GM19467 (cell line): ENCODE data around the gene TUBGCP3.
"Not testable (repeated sequence)": the region's sequence is repeated elsewhere in the genome, so short reads cannot be mapped to it uniquely, and the experiment has no call there.

Source experiments
- ATAC-seq: cut with Tn5 transposase; IDR thresholded peaks from one replicate; pipeline ENCODE4 v1.9.1; 2021; ENCODE audit warnings: mild to moderate bottlenecking, moderate library complexity; ENCODE audit not compliant: unreplicated experiment

TUBGCP3 gene

DNA sequence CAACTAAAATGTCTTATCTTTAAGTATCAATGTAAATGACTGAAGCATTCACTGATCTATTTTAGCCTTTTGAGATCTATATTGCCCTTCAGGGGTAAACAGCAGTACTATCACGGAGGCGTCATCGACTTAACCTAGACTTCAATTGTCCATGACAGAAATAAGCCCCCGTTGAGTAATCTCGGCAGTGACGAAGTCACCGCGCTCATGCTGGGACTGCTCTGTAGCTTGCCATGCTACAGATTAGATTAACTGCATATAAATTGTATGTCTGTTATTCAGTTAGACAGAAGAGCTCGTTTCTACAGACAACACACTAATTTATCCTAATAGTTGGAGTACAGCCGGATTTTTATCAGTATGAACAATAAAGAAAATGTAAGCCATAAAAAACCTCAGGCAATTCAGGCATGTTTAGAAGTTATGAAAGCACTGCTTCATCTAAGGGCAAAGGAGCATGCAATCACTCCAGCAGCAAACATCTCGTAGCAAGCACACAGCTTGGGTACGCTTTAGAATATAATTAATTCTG, 56.6 kb downstream of the TUBGCP3 start:
- no peak for ATAC-seq

DNA sequence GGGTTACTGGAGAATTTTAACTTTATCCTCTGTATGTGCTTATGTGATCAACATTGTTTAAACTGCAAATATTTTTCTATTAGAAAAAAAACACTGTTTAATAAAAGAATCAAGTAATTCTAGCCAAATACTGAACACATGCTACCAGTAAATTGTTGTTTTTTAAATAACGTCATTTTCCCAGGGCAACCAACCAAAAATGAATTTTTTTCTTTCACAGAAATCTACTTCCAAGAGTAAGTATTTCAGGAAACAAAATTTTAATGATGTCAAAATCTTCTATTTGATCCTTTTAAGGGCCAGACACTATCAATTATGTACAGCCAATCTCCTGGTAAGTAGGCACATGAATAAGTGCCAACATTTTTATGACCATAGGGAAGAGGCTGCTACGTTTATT, 57.1 kb downstream of the TUBGCP3 start:
- no peak for ATAC-seq

DNA sequence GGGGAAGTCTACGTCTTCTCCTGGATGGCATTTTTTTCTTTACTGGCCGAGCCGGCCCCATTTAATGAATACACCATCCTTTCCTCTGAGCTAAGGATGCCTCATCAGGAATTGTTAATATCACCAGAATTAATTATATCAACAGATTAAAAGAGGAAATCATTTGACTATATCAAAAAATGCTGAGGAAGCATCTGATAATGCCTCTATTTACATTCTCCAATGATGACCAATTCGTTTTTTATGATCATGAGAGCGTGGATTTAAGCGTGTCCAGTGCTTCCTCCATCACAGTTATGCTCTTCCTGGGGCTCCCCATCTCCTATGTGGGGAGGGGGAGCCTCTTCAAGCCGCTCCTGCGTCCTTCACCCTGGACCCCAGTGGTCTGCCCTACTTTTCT, 58.7 kb downstream of the TUBGCP3 start:
- no peak for ATAC-seq

- ATAC-seq, result no peak
These were observed 61.7 kb downstream of the TUBGCP3 start for GRCh38 chr13:112526146-112526853.

GRCh38 chr13:112525356-112525945, 62.5 kb downstream of the TUBGCP3 start:
- ATAC-seq, result no peak

GRCh38 chr13:112522578-112522977, 65.4 kb downstream of the TUBGCP3 start:
- ATAC-seq, result no peak

GRCh38 chr13:112521073-112521685, 66.8 kb downstream of the TUBGCP3 start:
- no peak for ATAC-seq

DNA sequence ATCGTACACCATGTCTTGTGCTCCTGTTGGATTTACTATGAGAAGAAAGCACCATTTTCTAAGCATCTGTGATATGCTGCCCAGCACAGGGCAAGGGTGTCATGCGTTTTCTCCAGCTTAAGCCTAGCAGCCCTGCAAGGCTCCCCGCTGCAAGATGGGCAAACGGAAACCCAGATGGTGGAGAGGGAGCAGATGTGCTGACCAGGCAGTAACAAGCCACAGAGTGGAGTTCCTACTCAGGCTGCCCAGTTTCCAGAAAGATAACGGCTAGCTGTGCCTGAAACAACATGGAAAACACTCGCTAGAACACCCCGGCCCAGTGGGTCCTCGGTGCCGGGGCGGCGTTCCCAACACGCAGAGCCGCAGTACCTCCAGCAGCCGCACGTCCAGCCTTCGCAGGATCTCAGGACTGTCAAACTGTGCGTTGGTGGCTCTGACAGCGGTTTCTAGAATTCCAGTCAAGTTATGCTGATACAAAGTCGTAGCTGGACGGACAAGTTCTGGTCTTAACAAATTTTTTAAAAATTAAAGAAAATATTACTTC, 68.4 kb downstream of the TUBGCP3 start:
- ATAC-seq, result no peak

DNA sequence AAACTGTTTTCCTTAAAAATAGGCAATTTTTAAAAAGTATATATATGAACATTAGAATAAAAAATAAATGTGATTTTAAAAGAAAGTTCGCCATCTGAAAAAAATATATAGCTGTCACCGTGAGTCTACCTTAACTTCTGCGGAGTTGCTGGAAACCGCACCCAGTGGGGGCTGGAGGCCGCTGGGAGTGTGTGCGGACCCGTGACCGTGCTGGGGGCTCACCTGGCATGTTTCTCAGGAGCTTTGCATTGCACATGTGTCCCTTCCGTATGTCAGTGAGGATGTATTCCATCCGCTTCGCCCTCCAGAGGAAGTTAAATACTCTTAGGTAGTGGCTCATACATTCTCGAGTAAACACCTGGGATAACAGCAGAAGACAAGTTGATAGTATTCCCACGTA, 71.7 kb downstream of the TUBGCP3 start:
- ATAC-seq, result no peak

GRCh38 chr13:112513761-112514160, 74.2 kb downstream of the TUBGCP3 start:
- ATAC-seq, result no peak

- no peak for ATAC-seq
These were observed 76.8 kb downstream of the TUBGCP3 start for GRCh38 chr13:112510987-112511685.

DNA sequence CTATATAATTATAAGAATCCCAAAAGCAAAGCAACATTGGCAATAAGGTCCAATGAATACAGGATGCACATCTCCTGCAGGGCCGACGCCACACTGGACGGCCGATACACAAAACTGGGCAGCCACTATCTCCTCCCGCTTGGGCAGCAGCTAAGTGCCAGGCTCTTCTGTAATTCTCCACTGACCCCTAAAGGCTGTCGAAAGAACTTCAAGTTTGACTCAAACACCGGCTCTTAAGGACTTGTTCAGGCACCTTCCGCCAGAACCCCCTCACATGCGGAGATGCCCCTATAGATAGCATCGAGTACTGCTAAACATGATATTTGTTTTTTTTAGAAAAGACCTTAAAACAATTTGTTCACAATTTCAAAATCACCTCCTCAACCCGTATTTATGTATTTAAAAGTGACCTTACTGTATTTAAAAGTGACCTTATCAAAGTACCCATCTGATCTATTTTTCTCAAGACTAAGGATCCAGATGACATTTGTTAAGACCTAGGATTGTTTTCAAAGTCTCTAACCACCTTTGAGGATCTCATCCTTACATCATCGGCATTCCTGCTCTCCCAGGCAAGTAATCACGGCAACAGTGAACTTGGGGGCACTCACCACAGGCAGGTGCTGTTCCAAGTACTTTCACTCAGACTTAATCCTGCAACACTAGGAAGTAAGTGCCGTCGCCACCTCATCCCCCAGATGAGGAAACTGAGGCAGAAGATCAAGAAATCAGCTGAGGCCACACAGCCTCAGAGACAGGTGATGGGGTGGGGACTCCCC, 77.8 kb downstream of the TUBGCP3 start:
- ATAC-seq, result no peak

- ATAC-seq, result no peak
These were observed 78.8 kb downstream of the TUBGCP3 start for GRCh38 chr13:112509190-112509589.

GRCh38 chr13:112506046-112506445, 81.9 kb downstream of the TUBGCP3 start:
- ATAC-seq, result no peak

GRCh38 chr13:112496166-112496565, 91.8 kb downstream of the TUBGCP3 start:
- no peak for ATAC-seq

GRCh38 chr13:112495465-112495864, 92.5 kb downstream of the TUBGCP3 start:
- no peak for ATAC-seq

- no peak for ATAC-seq
These were observed 98.8 kb downstream of the TUBGCP3 start for GRCh38 chr13:112489199-112489598.

DNA sequence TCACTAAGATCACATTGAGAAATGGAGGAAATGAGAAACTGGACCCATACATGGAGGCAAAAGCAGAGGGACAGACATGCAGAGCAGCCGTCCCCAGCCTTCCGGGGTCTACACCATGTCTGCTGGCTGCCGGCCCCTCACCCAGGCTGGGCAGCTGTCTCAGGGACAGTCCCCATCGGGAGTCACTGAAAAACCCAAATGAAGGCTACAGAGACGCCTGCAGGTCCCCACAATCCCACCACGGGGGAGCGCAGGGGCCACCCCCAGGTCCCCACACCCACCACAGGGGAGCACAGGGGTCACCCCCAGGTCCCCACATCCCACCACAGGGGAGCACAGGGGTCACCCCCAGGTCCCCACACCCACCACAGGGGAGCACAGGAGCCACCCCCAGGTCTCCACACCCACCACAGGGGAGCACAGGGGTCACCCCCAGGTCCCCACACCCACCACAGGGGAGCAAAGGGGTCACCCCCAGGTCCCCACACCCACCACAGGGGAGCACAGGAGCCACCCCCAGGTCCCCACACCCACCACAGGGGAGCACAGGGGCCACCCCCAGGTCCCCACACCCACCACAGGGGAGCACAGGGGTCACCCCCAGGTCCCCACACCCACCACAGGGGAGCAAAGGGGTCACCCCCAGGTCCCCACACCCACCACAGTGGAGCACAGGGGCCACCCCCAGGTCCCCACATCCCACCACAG, 99.5 kb downstream of the TUBGCP3 start:
- not testable (repeated sequence) for ATAC-seq

- ATAC-seq, result no peak
These were observed 100.8 kb downstream of the TUBGCP3 start for GRCh38 chr13:112487127-112487517.
